Measurements from ENCODE around the gene RFTN2. TPM values are rescaled to one million over a fixed set of nuclear protein-coding genes. Genes with fewer than 3 reads are reported as not detected.
"Not testable (repeated sequence)": the region's sequence is repeated elsewhere in the genome, so short reads cannot be mapped to it uniquely, and the experiment has no call there.

Gene RFTN2
- total and polyA plus RNA-seq, 5 donors from 2014 or later = 0.06 to 0.21 (median 0.14) TPM; not detected in 1

GRCh38 chr2:197600306-197600705, 75.1 kb downstream of the RFTN2 start:
- DNase-seq (no peak), ATAC-seq (ENCODE audit: low read depth in 2 of 2) (no peak)
- Histone ChIP-seq H3K27ac (ENCODE audit: insufficient read depth, low read length, poor library complexity, severe bottlenecking) (no peak overlapping the region), H3K27me3 (ENCODE audit: control insufficient read depth, insufficient read depth, low read length) (peaks cover 6% of the 10 kb centered on the region), H3K4me3 (ENCODE audit: low read depth, low read length) (no peak overlapping the region), H3K9me3 (ENCODE audit: control insufficient read depth in 2 of 2, low read length in 2 of 2) (no peaks in the 10 kb centered on the region), H3K36me3 (ENCODE audit: control insufficient read depth, insufficient read depth, low read length) (no peaks in the 10 kb centered on the region), H3K4me1 (ENCODE audit: control insufficient read depth, insufficient read depth, low read length, poor library complexity, severe bottlenecking) (no peaks in the 10 kb centered on the region)
- Mint-ChIP-seq H3K4me3 (no peak overlapping the region), H3K4me1 (peaks cover 0 to 6% (median 4%) of the 10 kb centered on the region in 4 donors), H3K27me3 (peaks cover 24% of the 10 kb centered on the region), H3K36me3 (no peaks in the 10 kb centered on the region), H3K27ac (no peak overlapping the region), H3K9me3 (peaks cover 0 to 5% (median 0%) of the 10 kb centered on the region in 7 donors)

- Mint-ChIP-seq H3K4me3 (peak overlapping the region in 2 of 4 donors; percentile 4 to 11), H3K9me3 (peaks cover 0 to 6% (median 0%) of the 10 kb centered on the region in 7 donors), H3K36me3 (no peaks in the 10 kb centered on the region), H3K27ac (peak overlapping the region in 1 of 3 donors; percentile 4), H3K4me1 (peaks cover 0 to 6% (median 4%) of the 10 kb centered on the region in 4 donors), H3K27me3 (peaks cover 31% of the 10 kb centered on the region)
- H3K27ac ChIP-seq (ENCODE audit: insufficient read depth, low read length, poor library complexity, severe bottlenecking) = no peak overlapping the region
- no peaks in the 10 kb centered on the region for H3K36me3 ChIP-seq (ENCODE audit: control insufficient read depth, insufficient read depth, low read length)
- no peak overlapping the region for H3K4me3 ChIP-seq (ENCODE audit: low read depth, low read length)
- no peaks in the 10 kb centered on the region for H3K4me1 ChIP-seq (ENCODE audit: control insufficient read depth, insufficient read depth, low read length, poor library complexity, severe bottlenecking)
- DNase-seq (peak; percentile 6 to 62 (median 35)), ATAC-seq (ENCODE audit: low read depth in 2 of 2) (peak; percentile 79)
- no peaks in the 10 kb centered on the region for H3K9me3 ChIP-seq (ENCODE audit: control insufficient read depth in 2 of 2, low read length in 2 of 2)
- peaks cover 6% of the 10 kb centered on the region for H3K27me3 ChIP-seq (ENCODE audit: control insufficient read depth, insufficient read depth, low read length)
Observed at GRCh38 chr2:197599285-197599965, 76.0 kb downstream of the RFTN2 start.

DNA sequence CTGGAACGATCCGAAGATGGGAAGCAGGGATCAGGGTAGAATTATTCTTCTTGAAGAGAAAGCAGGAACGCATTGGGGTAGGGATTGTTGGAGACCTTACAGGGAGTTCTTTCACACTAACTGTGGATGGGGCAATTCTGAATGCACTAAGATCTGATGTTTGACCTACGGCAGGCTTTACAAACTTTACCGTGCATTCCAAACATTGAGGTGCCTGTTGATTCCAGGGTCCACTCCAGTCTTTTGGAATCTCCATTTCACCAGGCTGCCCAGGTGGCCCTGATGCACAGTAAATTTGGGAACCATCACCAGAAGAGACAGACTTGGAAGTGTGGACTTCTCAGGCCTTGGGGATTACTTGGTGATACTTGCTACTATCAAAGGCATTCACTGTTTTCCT, 76.9 kb downstream of the RFTN2 start:
- ATAC-seq (ENCODE audit: low read depth in 2 of 2) (no peak), DNase-seq (no peak)
- H3K9me3 Mint-ChIP-seq = peaks cover 0 to 4% (median 0%) of the 10 kb centered on the region in 7 donors
- Histone ChIP-seq H3K4me3 (ENCODE audit: low read depth, low read length) (no peak overlapping the region), H3K4me1 (ENCODE audit: control insufficient read depth, insufficient read depth, low read length, poor library complexity, severe bottlenecking) (no peaks in the 10 kb centered on the region), H3K36me3 (ENCODE audit: control insufficient read depth, insufficient read depth, low read length) (no peaks in the 10 kb centered on the region), H3K27me3 (ENCODE audit: control insufficient read depth, insufficient read depth, low read length) (peaks cover 6% of the 10 kb centered on the region), H3K9me3 (ENCODE audit: control insufficient read depth in 2 of 2, low read length in 2 of 2) (no peaks in the 10 kb centered on the region), H3K27ac (ENCODE audit: insufficient read depth, low read length, poor library complexity, severe bottlenecking) (no peak overlapping the region)
- H3K27me3 Mint-ChIP-seq = peaks cover 31% of the 10 kb centered on the region
- no peak overlapping the region for H3K27ac Mint-ChIP-seq
- H3K4me1 Mint-ChIP-seq = peaks cover 0 to 6% (median 4%) of the 10 kb centered on the region in 4 donors
- H3K4me3 Mint-ChIP-seq = no peak overlapping the region
- H3K36me3 Mint-ChIP-seq = no peaks in the 10 kb centered on the region

DNA sequence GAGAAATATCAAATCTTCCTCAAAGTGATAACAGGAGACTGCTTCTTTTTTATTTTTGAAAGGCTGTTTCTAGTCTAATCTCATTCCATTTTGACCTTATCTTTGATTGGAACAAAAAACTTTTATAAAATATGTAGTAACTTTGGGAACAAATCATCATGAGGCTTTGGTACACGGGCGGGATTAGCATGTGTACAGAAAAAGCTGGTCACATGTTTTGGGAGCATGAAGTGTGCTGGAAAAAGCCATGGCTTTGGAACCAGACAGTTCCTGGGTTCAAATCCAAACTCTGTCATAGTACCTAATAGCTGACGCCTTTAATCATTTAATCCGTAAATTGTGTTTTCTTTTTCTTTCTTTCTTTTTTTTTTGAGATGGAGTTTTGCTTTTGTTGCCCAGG, 78.2 kb downstream of the RFTN2 start:
- Histone ChIP-seq H3K4me3 (ENCODE audit: low read depth, low read length) (no peak overlapping the region), H3K27me3 (ENCODE audit: control insufficient read depth, insufficient read depth, low read length) (peaks cover 6% of the 10 kb centered on the region), H3K4me1 (ENCODE audit: control insufficient read depth, insufficient read depth, low read length, poor library complexity, severe bottlenecking) (no peaks in the 10 kb centered on the region), H3K9me3 (ENCODE audit: control insufficient read depth in 2 of 2, low read length in 2 of 2) (no peaks in the 10 kb centered on the region), H3K27ac (ENCODE audit: insufficient read depth, low read length, poor library complexity, severe bottlenecking) (no peak overlapping the region), H3K36me3 (ENCODE audit: control insufficient read depth, insufficient read depth, low read length) (no peaks in the 10 kb centered on the region)
- DNase-seq (no peak), ATAC-seq (ENCODE audit: low read depth in 2 of 2) (no peak)
- H3K27ac Mint-ChIP-seq = no peak overlapping the region
- peaks cover 0 to 4% (median 0%) of the 10 kb centered on the region in 7 donors for H3K9me3 Mint-ChIP-seq
- peak overlapping the region in 1 of 4 donors; percentile 86 for H3K4me3 Mint-ChIP-seq
- no peaks in the 10 kb centered on the region for H3K36me3 Mint-ChIP-seq
- H3K27me3 Mint-ChIP-seq = peaks cover 31% of the 10 kb centered on the region
- peaks cover 0 to 6% (median 4%) of the 10 kb centered on the region in 4 donors for H3K4me1 Mint-ChIP-seq

DNA sequence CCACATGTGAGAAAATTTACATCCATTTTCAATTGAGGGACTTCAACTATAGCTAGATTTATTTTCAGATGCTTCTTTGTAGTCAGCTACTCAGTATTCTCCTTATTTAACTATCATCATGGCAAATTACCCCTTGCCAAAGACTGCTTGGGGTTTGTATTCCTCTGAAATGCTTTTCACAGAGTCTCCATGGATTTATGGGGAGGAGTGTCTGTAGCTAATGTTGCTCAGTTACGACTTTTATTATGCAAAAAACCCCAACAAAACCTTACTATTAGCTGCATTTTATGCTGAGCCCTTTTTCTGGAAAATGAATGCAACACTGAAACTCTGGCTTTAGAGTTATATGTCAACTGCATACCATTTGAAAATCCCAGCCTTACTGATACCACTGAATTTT, 78.6 kb downstream of the RFTN2 start:
- Mint-ChIP-seq H3K27me3 (peaks cover 31% of the 10 kb centered on the region), H3K4me3 (no peak overlapping the region), H3K27ac (no peak overlapping the region), H3K9me3 (peaks cover 0 to 4% (median 0%) of the 10 kb centered on the region in 7 donors), H3K36me3 (no peaks in the 10 kb centered on the region), H3K4me1 (peaks cover 0 to 6% (median 4%) of the 10 kb centered on the region in 4 donors)
- Histone ChIP-seq H3K4me1 (ENCODE audit: control insufficient read depth, insufficient read depth, low read length, poor library complexity, severe bottlenecking) (no peaks in the 10 kb centered on the region), H3K4me3 (ENCODE audit: low read depth, low read length) (no peak overlapping the region), H3K27ac (ENCODE audit: insufficient read depth, low read length, poor library complexity, severe bottlenecking) (no peak overlapping the region), H3K9me3 (ENCODE audit: control insufficient read depth in 2 of 2, low read length in 2 of 2) (no peaks in the 10 kb centered on the region), H3K36me3 (ENCODE audit: control insufficient read depth, insufficient read depth, low read length) (no peaks in the 10 kb centered on the region), H3K27me3 (ENCODE audit: control insufficient read depth, insufficient read depth, low read length) (peaks cover 6% of the 10 kb centered on the region)
- DNase-seq (no peak), ATAC-seq (ENCODE audit: low read depth in 2 of 2) (no peak)

GRCh38 chr2:197591339-197592072, 83.9 kb downstream of the RFTN2 start:
- DNase-seq = no peak
- H3K27ac Mint-ChIP-seq = no peak overlapping the region
- H3K9me3 ChIP-seq (ENCODE audit: control insufficient read depth in 2 of 2, low read length in 2 of 2) = no peaks in the 10 kb centered on the region
- no peaks in the 10 kb centered on the region for H3K36me3 Mint-ChIP-seq
- no peaks in the 10 kb centered on the region for H3K4me1 ChIP-seq (ENCODE audit: control insufficient read depth, insufficient read depth, low read length, poor library complexity, severe bottlenecking)
- no peaks in the 10 kb centered on the region for H3K4me1 Mint-ChIP-seq
- H3K4me3 Mint-ChIP-seq = no peak overlapping the region
- H3K4me3 ChIP-seq (ENCODE audit: low read depth, low read length) = no peak overlapping the region
- no peak overlapping the region for H3K27ac ChIP-seq (ENCODE audit: insufficient read depth, low read length, poor library complexity, severe bottlenecking)
- H3K9me3 Mint-ChIP-seq = peaks cover 0 to 2% (median 0%) of the 10 kb centered on the region in 7 donors
- no peaks in the 10 kb centered on the region for H3K36me3 ChIP-seq (ENCODE audit: control insufficient read depth, insufficient read depth, low read length)
- ATAC-seq (ENCODE audit: low read depth in 2 of 2) = no peak
- H3K27me3 ChIP-seq (ENCODE audit: control insufficient read depth, insufficient read depth, low read length) = peaks cover 2% of the 10 kb centered on the region
- H3K27me3 Mint-ChIP-seq = peaks cover 15% of the 10 kb centered on the region

- H3K4me3 Mint-ChIP-seq; H3K9me3 ChIP-seq (ENCODE audit: control insufficient read depth in 2 of 2, low read length in 2 of 2); DNase-seq; H3K27ac ChIP-seq (ENCODE audit: insufficient read depth, low read length, poor library complexity, severe bottlenecking); H3K27ac Mint-ChIP-seq; H3K27me3 Mint-ChIP-seq; H3K4me1 ChIP-seq (ENCODE audit: control insufficient read depth, insufficient read depth, low read length, poor library complexity, severe bottlenecking); H3K4me1 Mint-ChIP-seq; H3K27me3 ChIP-seq (ENCODE audit: control insufficient read depth, insufficient read depth, low read length); H3K36me3 Mint-ChIP-seq; ATAC-seq (ENCODE audit: low read depth in 2 of 2); H3K36me3 ChIP-seq (ENCODE audit: control insufficient read depth, insufficient read depth, low read length); H3K4me3 ChIP-seq (ENCODE audit: low read depth, low read length); H3K9me3 Mint-ChIP-seq: not testable (repeated sequence)
Observed at GRCh38 chr2:197587255-197587654, 88.1 kb downstream of the RFTN2 start.

Data from CD4-positive, CD25-positive, alpha-beta regulatory T cell (primary cell).